Activated CD4-positive, alpha-beta T cell treated with anti-CD3 and anti-CD28 coated beads, Interleukin-10, Interleukin-2, amounts not matched to agents 100 ng/mL and 50 ng/mL, durations not matched to agents 16 hours and 8 hours (primary cell): ENCODE data around the gene PITPNC1.
"Not testable (repeated sequence)": the region's sequence is repeated elsewhere in the genome, so short reads cannot be mapped to it uniquely, and the experiment has no call there.

Experiments used
- DNase-seq: peaks from one replicate; pipeline ENCODE4 v3.0.0-alpha.2; 2020

PITPNC1 gene

GRCh38 chr17:67491009-67491680, 114.1 kb downstream of the PITPNC1 start:
- DNase-seq, result no peak

- no peak for DNase-seq
Measured at GRCh38 chr17:67491681-67492024, 114.6 kb downstream of the PITPNC1 start.

- no peak for DNase-seq
Measured at GRCh38 chr17:67492251-67492740, 115.2 kb downstream of the PITPNC1 start.

GRCh38 chr17:67492824-67493517, 115.9 kb downstream of the PITPNC1 start:
- no peak for DNase-seq

GRCh38 chr17:67493812-67494211, 116.7 kb downstream of the PITPNC1 start:
- no peak for DNase-seq

GRCh38 chr17:67495534-67495933, 118.5 kb downstream of the PITPNC1 start:
- DNase-seq, result not testable (repeated sequence)

GRCh38 chr17:67496286-67496685, 119.2 kb downstream of the PITPNC1 start:
- no peak for DNase-seq

GRCh38 chr17:67499685-67500084, 122.6 kb downstream of the PITPNC1 start:
- no peak for DNase-seq

- no peak for DNase-seq
Measured at GRCh38 chr17:67500261-67500660, 123.2 kb downstream of the PITPNC1 start.

- no peak for DNase-seq
Measured at GRCh38 chr17:67500677-67501300, 123.7 kb downstream of the PITPNC1 start.

- DNase-seq, result no peak
Measured at GRCh38 chr17:67502151-67502550, 125.1 kb downstream of the PITPNC1 start.

GRCh38 chr17:67503184-67503583, 126.1 kb downstream of the PITPNC1 start:
- DNase-seq, result no peak

GRCh38 chr17:67503739-67504138, 126.7 kb downstream of the PITPNC1 start:
- no peak for DNase-seq

- no peak for DNase-seq
Measured at GRCh38 chr17:67504182-67504581, 127.1 kb downstream of the PITPNC1 start.

- no peak for DNase-seq
Measured at GRCh38 chr17:67506966-67507365, 129.9 kb downstream of the PITPNC1 start.

GRCh38 chr17:67509390-67510287, 132.6 kb downstream of the PITPNC1 start:
- no peak for DNase-seq

GRCh38 chr17:67511012-67511411, 133.9 kb downstream of the PITPNC1 start:
- DNase-seq, result no peak

- no peak for DNase-seq
Measured at GRCh38 chr17:67511804-67512203, 134.7 kb downstream of the PITPNC1 start.

GRCh38 chr17:67514998-67515397, 137.9 kb downstream of the PITPNC1 start:
- DNase-seq, result no peak

GRCh38 chr17:67515490-67516083, 138.5 kb downstream of the PITPNC1 start:
- no peak for DNase-seq

GRCh38 chr17:67516571-67516970, 139.5 kb downstream of the PITPNC1 start:
- DNase-seq, result not testable (repeated sequence)

GRCh38 chr17:67517325-67517724, 140.2 kb downstream of the PITPNC1 start:
- DNase-seq, result no peak

GRCh38 chr17:67518876-67519275, 141.8 kb downstream of the PITPNC1 start:
- no peak for DNase-seq
